ENCODE data around the gene USP3. TPM values are rescaled to one million over a fixed set of nuclear protein-coding genes. Genes with fewer than 3 reads are reported as not detected.

Gene USP3
- total RNA-seq, 6 experiments from 2014 or later, result 21.9 to 33.8 (median 24.8) TPM

GRCh38 chr15:63463036-63463435, 41.4 kb upstream of the USP3 start:
- intact Hi-C loops (cut with DNase I), result no loop called here
- H3K36me3 ChIP-seq, result no peaks in the 10 kb centered on the region
- TF ChIP-seq POLR2A (IDR thresholded peaks at IDR 0.05), result no peak
- TF ChIP-seq, protein P1, sequence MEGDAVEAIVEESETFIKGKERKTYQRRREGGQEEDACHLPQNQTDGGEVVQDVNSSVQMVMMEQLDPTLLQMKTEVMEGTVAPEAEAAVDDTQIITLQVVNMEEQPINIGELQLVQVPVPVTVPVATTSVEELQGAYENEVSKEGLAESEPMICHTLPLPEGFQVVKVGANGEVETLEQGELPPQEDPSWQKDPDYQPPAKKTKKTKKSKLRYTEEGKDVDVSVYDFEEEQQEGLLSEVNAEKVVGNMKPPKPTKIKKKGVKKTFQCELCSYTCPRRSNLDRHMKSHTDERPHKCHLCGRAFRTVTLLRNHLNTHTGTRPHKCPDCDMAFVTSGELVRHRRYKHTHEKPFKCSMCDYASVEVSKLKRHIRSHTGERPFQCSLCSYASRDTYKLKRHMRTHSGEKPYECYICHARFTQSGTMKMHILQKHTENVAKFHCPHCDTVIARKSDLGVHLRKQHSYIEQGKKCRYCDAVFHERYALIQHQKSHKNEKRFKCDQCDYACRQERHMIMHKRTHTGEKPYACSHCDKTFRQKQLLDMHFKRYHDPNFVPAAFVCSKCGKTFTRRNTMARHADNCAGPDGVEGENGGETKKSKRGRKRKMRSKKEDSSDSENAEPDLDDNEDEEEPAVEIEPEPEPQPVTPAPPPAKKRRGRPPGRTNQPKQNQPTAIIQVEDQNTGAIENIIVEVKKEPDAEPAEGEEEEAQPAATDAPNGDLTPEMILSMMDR (IDR thresholded peaks at IDR 0.05), result no peak
- no peaks in the 10 kb centered on the region for H3K9me3 ChIP-seq
- no peak overlapping the region for H3K4me3 ChIP-seq
- H3K27me3 ChIP-seq, result no peaks in the 10 kb centered on the region
- DNase-seq, result no peak
- no peak for ATAC-seq
- H3K4me1 ChIP-seq, result peaks cover 0 to 26% (median 7%) of the 10 kb centered on the region in 4 donors
- no peak overlapping the region for H3K27ac ChIP-seq

DNA sequence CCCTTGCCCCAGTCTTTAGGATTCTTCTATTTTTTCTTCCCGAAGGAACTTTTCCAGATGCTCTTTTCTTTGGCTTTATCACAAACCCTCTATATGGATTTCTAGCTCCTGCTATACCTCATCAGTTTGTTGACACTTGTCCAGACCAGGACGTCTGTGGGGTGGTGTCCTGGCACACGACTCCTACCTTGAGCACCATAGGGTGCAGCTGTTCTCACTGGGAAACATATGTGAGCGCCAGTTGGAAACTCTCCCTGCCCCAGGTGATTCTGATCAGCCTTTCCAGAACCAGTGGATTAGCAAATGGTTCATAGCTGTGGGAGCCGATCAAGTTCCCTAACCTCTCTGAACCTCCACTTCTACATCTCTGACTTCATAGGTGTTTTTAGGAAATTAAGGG, 40.6 kb upstream of the USP3 start:
- no peaks in the 10 kb centered on the region for H3K36me3 ChIP-seq
- H3K4me3 ChIP-seq, result no peak overlapping the region
- ATAC-seq (no peak), DNase-seq (no peak)
- peaks cover 0 to 31% (median 7%) of the 10 kb centered on the region in 4 donors for H3K4me1 ChIP-seq
- intact Hi-C loops (cut with DNase I), result no loop called here
- H3K9me3 ChIP-seq, result no peaks in the 10 kb centered on the region
- H3K27ac ChIP-seq, result no peak overlapping the region
- 71% methylated on average over 4 of the region's 5 CpGs for WGBS (ENCODE audit: insufficient coverage, low coverage, low lambda C conversion rate, missing lambda C conversion rate)
- TF ChIP-seq, protein P1 (IDR thresholded peaks at IDR 0.05), result no peak
- no peak for TF ChIP-seq POLR2A (IDR thresholded peaks at IDR 0.05)
- no peaks in the 10 kb centered on the region for H3K27me3 ChIP-seq

- ATAC-seq (peak in 2 of 4 donors; percentile 15 to 17), DNase-seq (no peak)
- TF ChIP-seq, protein P1 (IDR thresholded peaks at IDR 0.05), result no peak
- no peak for TF ChIP-seq POLR2A (IDR thresholded peaks at IDR 0.05)
- Histone ChIP-seq H3K27me3 (no peaks in the 10 kb centered on the region), H3K4me1 (peaks cover 0 to 31% (median 7%) of the 10 kb centered on the region in 4 donors), H3K9me3 (no peaks in the 10 kb centered on the region), H3K4me3 (no peak overlapping the region), H3K36me3 (no peaks in the 10 kb centered on the region), H3K27ac (no peak overlapping the region)
- intact Hi-C loops (cut with DNase I), result no loop called here
Observed at GRCh38 chr15:63465104-63465503, 39.3 kb upstream of the USP3 start.

- H3K27me3 ChIP-seq, result no peaks in the 10 kb centered on the region
- WGBS (ENCODE audit: insufficient coverage, low coverage, low lambda C conversion rate, missing lambda C conversion rate), result 16% methylated on average over 7 of the region's 8 CpGs
- H3K4me1 ChIP-seq, result peaks cover 0 to 31% (median 7%) of the 10 kb centered on the region in 4 donors
- peak overlapping the region in 2 of 3 donors; percentile 61 to 79 for H3K27ac ChIP-seq
- H3K9me3 ChIP-seq, result no peaks in the 10 kb centered on the region
- ATAC-seq, result peak; percentile 87 to 93 (median 88)
- H3K4me3 ChIP-seq, result no peak overlapping the region
- H3K36me3 ChIP-seq, result no peaks in the 10 kb centered on the region
- no peak for TF ChIP-seq POLR2A (IDR thresholded peaks at IDR 0.05)
- TF ChIP-seq, protein P1 (IDR thresholded peaks at IDR 0.05), result peak; percentile 37 to 59 (median 53)
- intact Hi-C loops (cut with DNase I), result no loop called here
- peak; percentile 56 to 84 (median 75) for DNase-seq
Observed at GRCh38 chr15:63466378-63467192, 37.8 kb upstream of the USP3 start.
